GM18909 (cell line): ENCODE results near the gene METTL16.
"Not testable (repeated sequence)": the region's sequence is repeated elsewhere in the genome, so short reads cannot be mapped to it uniquely, and the experiment has no call there.

Experiments
- ATAC-seq: cut with Tn5 transposase; IDR thresholded peaks from one replicate; pipeline ENCODE4 v1.9.1; 2021; ENCODE audit warnings: mild to moderate bottlenecking; ENCODE audit not compliant: unreplicated experiment, poor library complexity

Gene METTL16

GRCh38 chr17:2453866-2454265, 57.8 kb downstream of the METTL16 start:
- ATAC-seq, result no peak

- no peak for ATAC-seq
Measured at GRCh38 chr17:2453325-2453724, 58.4 kb downstream of the METTL16 start.

- ATAC-seq, result no peak
Measured at GRCh38 chr17:2452216-2452750, 59.4 kb downstream of the METTL16 start.

GRCh38 chr17:2450016-2450650, 61.6 kb downstream of the METTL16 start:
- ATAC-seq, result no peak

GRCh38 chr17:2449486-2449885, 62.2 kb downstream of the METTL16 start:
- ATAC-seq, result no peak

- not testable (repeated sequence) for ATAC-seq
Measured at GRCh38 chr17:2447479-2447878, 64.2 kb downstream of the METTL16 start.

- ATAC-seq, result no peak
Measured at GRCh38 chr17:2445638-2446037, 66.0 kb downstream of the METTL16 start.

- no peak for ATAC-seq
Measured at GRCh38 chr17:2444382-2444781, 67.3 kb downstream of the METTL16 start.

- ATAC-seq, result no peak
Measured at GRCh38 chr17:2442166-2442565, 69.5 kb downstream of the METTL16 start.

- ATAC-seq, result no peak
Measured at GRCh38 chr17:2440930-2441329, 70.8 kb downstream of the METTL16 start.

GRCh38 chr17:2439997-2440396, 71.7 kb downstream of the METTL16 start:
- ATAC-seq, result not testable (repeated sequence)

- ATAC-seq, result no peak
Measured at GRCh38 chr17:2438823-2439222, 72.9 kb downstream of the METTL16 start.

- no peak for ATAC-seq
Measured at GRCh38 chr17:2436316-2436905, 75.3 kb downstream of the METTL16 start.

- ATAC-seq, result no peak
Measured at GRCh38 chr17:2435862-2436261, 75.8 kb downstream of the METTL16 start.

GRCh38 chr17:2435181-2435741, 76.4 kb downstream of the METTL16 start:
- ATAC-seq, result no peak

GRCh38 chr17:2433696-2434095, 78.0 kb downstream of the METTL16 start:
- ATAC-seq, result no peak

GRCh38 chr17:2427910-2428309, 83.8 kb downstream of the METTL16 start:
- ATAC-seq, result no peak

GRCh38 chr17:2427215-2427614, 84.5 kb downstream of the METTL16 start:
- no peak for ATAC-seq

- no peak for ATAC-seq
Measured at GRCh38 chr17:2423271-2423670, 88.4 kb downstream of the METTL16 start.

GRCh38 chr17:2421315-2422147, 90.2 kb downstream of the METTL16 start:
- no peak for ATAC-seq

- no peak for ATAC-seq
Measured at GRCh38 chr17:2420176-2420575, 91.5 kb downstream of the METTL16 start.
